Femur (tissue), 1 donor: ENCODE data around the gene EXOC7.

Source experiments
- DNase-seq: peaks from one replicate; pipeline ENCODE4 v3.0.0-alpha.2; 2017

EXOC7 gene

DNA sequence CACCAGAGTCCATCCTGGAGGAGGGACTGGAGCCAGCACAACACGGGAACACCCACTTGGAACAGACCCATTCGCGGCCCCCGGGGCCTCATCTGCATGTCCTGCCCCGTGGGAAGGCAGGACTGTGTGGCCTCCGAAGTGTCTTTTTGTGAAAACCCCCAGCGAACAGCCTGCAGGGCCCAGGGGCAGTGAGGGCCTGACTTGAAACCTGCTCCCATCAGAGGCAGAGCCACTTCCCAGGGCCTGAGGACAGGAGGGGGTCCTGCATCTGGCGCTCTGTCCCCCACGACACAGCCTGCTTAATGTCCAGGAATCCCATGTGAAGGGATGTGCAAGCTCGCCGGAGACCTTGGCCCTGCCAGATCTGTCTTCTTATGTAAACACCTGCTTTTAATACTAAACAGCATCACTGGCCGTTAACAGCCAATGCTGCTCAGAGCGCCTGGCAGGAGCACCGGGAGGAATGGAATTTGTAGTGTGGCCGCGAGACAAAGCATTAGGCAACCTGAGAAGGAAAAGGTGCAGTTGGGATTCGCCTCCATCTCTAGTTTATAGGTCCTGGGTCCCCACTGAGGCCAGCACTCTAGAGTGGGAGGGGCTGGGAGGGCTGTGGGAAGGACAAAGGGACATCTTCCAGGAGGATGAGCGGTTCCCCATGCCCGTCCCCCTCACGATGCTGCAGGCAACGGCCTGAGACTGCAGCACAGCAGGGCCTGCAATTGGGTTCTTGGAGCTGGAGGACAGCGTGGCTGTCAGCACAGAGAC lies 66.9 kb downstream of the EXOC7 start:
- DNase-seq, result no peak

DNA sequence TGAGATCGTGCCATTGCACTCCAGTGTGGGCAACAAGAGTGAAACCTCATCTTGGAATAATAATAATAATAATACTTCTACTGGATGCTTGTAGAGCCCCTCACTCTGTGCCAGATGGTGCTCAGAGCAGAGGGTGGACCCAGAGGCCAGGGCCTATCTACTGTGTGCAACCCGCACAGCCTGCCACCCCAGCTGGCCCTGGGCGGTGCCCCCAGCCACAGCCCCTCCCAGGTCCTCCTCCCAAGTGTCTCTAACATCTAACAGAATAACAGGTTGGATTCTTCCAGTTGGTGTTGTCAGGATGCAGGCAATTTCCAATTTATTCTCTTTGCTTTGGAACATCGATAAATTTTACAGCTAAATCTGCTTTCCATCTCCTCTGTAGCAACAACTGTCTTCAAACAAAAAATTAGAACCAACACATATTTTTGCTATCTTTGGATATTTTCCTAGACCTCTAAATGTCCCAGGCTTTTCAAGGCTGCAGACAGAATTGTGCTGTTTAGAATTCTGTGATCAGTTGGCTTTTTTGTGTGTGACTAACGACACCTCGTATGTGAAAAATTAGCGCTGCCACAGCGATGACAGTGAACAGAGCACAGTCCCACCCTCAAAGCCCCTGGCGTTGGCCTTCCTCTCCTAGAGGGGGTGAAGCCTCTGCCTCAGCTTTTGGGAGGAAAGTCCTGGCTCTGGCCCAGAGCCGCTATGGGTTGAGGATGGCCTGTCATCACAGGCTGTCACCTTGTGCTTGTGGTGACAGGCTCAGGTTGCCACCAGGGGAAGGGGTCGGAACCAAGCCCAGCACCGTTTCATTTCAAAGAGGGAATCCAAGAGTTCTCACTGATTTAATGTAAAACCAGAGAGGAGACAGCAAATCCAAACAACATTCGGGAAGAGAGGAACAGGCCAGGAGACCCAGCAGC lies 68.9 kb downstream of the EXOC7 start:
- no peak for DNase-seq

DNA sequence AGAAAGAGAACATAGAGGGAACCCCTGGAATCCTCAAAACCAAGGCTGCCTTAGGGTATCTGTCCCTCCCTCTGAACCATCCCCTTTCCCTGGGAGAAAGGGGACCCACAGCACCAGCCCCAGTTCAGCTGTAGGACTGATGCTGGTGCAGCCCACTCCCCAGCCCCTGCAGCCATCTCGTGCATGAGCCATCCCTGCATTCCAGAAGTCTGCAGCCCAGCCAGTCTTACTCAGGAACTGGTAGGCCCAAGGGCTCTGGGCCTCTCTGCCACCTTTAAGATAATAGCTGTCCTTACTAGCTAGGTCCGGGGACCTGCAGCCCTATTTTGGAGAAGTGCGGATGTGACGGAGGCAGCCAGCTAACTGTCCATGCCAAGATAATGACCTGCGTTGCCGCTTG lies 70.4 kb downstream of the EXOC7 start:
- DNase-seq, result no peak

DNA sequence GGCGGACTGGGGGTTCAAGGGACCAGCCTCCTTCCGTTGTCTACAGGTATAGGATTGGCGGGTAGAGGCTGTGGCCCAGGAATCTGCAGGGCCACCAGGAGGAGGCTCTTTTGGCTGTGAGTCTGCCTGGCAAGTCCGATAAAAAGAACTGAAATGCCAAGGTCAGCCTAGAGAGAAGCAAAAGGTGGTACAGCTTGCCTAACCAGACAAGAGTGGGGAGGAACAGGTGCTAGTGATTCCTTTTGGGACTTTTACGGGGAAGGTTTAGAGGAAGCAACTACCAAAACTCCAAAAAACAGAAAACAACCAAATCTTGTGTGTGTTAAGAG lies 70.8 kb downstream of the EXOC7 start:
- DNase-seq, result no peak

DNA sequence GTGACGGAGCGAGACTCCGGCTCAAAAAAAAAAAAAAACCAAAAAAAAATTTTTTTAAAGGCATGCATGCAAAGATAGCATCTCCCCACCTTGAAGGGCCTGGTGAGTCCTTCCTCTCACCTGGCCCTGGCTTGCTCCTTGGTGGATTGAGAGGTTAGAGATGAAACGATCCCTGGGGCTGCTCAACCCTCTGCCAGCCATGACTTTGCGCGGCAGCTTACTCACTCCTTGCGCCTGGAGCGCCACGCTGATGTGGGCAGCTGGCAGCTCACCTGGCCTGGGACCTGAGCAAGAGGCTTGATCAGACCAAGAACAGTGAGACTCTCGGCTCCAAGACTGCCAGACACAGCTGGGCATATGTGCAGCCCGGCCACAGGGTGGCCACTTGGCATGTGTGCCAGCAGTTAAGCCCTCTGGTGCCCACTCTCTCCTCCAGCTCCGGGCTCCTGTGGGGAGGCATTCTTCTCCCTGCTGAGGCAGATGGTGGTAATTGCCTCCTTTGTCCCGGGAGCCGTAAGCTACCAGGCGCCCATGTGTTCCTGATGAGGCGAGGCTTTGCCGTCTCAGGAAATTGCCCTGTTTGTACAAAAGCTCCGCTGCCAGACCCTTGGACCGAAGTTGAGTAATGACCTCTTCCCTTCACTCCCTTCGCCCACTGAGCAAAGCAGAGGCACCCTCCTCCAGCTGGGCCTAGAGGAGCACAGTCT lies 71.4 kb downstream of the EXOC7 start:
- DNase-seq, result no peak
